Activated CD4-positive, alpha-beta T cell treated with anti-CD3 and anti-CD28 coated beads for 1 hour (primary cell): ENCODE results near the gene HIVEP3.
A peak's percentile ranks its signal among the peaks of the same experiment; 100 is the strongest.

ENCODE experiments used
- DNase-seq: peaks from one replicate; pipeline ENCODE4 v3.0.0-alpha.2; 2020

HIVEP3 gene

GRCh38 chr1:41678111-41678878, 240.4 kb downstream of the HIVEP3 start:
- no peak for DNase-seq

GRCh38 chr1:41677620-41678019, 241.1 kb downstream of the HIVEP3 start:
- no peak for DNase-seq

- no peak for DNase-seq
Measured at GRCh38 chr1:41675401-41675800, 243.3 kb downstream of the HIVEP3 start.

GRCh38 chr1:41674522-41674921, 244.2 kb downstream of the HIVEP3 start:
- no peak for DNase-seq

- DNase-seq = peak; percentile 24
Measured at GRCh38 chr1:41673806-41674205, 244.9 kb downstream of the HIVEP3 start.

GRCh38 chr1:41673378-41673777, 245.3 kb downstream of the HIVEP3 start:
- peak; percentile 20 for DNase-seq

- DNase-seq = no peak
Measured at GRCh38 chr1:41672641-41673361, 245.9 kb downstream of the HIVEP3 start.

- no peak for DNase-seq
Measured at GRCh38 chr1:41672173-41672572, 246.5 kb downstream of the HIVEP3 start.

- no peak for DNase-seq
Measured at GRCh38 chr1:41671116-41671755, 247.5 kb downstream of the HIVEP3 start.

GRCh38 chr1:41670217-41670957, 248.3 kb downstream of the HIVEP3 start:
- DNase-seq = no peak

- no peak for DNase-seq
Measured at GRCh38 chr1:41668967-41669366, 249.8 kb downstream of the HIVEP3 start.

- DNase-seq = no peak
Measured at GRCh38 chr1:41668054-41668660, 250.6 kb downstream of the HIVEP3 start.

GRCh38 chr1:41666981-41667631, 251.6 kb downstream of the HIVEP3 start:
- DNase-seq = peak; percentile 23

- DNase-seq = no peak
Measured at GRCh38 chr1:41665962-41666917, 252.5 kb downstream of the HIVEP3 start.

GRCh38 chr1:41664861-41665640, 253.7 kb downstream of the HIVEP3 start:
- no peak for DNase-seq

- DNase-seq = no peak
Measured at GRCh38 chr1:41663671-41664400, 254.9 kb downstream of the HIVEP3 start.

- DNase-seq = no peak
Measured at GRCh38 chr1:41662765-41663437, 255.8 kb downstream of the HIVEP3 start.

GRCh38 chr1:41662061-41662764, 256.5 kb downstream of the HIVEP3 start:
- DNase-seq = peak; percentile 70
